Measurements from ENCODE around the gene GFI1.
"Not testable (repeated sequence)": the region's sequence is repeated elsewhere in the genome, so short reads cannot be mapped to it uniquely, and the experiment has no call there.

- not testable (repeated sequence) for TF ChIP-seq POLR2A (IDR thresholded peaks at IDR 0.05; ENCODE audit: low read depth, low read length); CTCF (IDR thresholded peaks at IDR 0.05; ENCODE audit: extremely low read depth in 1 of 2, insufficient read depth in 1 of 2, low read depth in 1 of 2, low read length in 2 of 2); POLR2AphosphoS5 (IDR thresholded peaks at IDR 0.05; ENCODE audit: insufficient read depth, low read depth, low read length); GATA2 (IDR thresholded peaks at IDR 0.05; ENCODE audit: insufficient read depth, insufficient read length, low read depth, low read length); EZH2 (IDR thresholded peaks at IDR 0.05; ENCODE audit: borderline replicate concordance, low read depth, low read length, severe bottlenecking)
These were observed 45.2 kb upstream of the GFI1 start for GRCh38 chr1:92531939-92532338.
